ENCODE measurements around the gene PEX6. TPM values are rescaled to one million over a fixed set of nuclear protein-coding genes. Genes with fewer than 3 reads are reported as not detected.
A peak's percentile ranks its signal among the peaks of the same experiment; 100 is the strongest.
"Not testable (repeated sequence)": the region's sequence is repeated elsewhere in the genome, so short reads cannot be mapped to it uniquely, and the experiment has no call there.

Gene PEX6
- total and polyA plus RNA-seq, 2 of the 13 experiments (the other 11 are each of a cell fraction or from before 2014, with no cell fraction given) = 5.1 to 6.7 TPM

DNA sequence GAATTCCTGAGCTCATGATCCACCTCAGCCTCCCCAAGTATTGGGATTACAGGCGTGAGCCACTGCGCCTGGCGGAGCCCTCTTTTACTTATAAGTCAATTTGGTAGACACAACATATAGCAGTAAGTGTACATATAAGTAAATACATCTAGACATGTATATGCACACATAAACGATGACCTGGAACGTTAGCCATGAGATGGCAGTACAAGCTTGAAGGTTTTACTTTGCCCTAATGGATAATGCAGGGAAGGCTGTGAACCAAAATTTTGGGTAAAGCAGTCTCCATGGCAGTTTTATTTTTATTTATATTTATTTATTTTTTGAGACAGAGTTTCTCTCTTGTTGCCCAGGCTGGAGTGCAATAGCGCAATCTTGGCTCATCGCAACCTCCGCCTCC is 20.9 kb downstream of the PEX6 start:
- BruUV-seq (replicated peaks) = no TSS peak
- no peak for FAIRE-seq

DNA sequence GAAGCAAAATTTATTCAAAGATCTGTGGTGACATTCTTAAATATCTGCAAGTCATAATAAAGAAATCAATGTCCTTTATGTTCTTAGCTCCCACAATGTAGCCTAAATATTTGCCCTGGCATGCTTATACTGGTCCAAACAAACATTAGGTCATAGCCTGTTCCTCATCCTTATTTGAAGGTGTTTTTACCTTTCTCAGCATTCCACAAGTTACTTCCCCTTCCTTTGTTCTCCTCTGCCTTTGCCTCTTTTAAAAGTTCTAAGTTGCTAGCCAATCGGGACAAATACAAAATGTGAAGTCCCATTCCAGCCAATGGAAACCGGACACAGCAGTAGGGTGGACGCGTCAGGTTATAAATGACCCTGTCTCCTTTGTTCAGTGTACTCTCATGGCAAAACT is 24.6 kb downstream of the PEX6 start:
- FAIRE-seq; CTCF ChIA-PET (ENCODE audit: low intra/inter-chr PET ratio, low total read pairs): not testable (repeated sequence)

More for the DNA sequence above, 20.9 kb downstream of the PEX6 start:
- ATAC-seq = no peak
- Histone ChIP-seq H3K79me2 (ENCODE audit: insufficient read depth, low read length) (no peaks in the 10 kb centered on the region), H3K27me3 (ENCODE audit: control insufficient read depth in 1 of 2, insufficient read depth in 2 of 2, low read length in 2 of 2) (no peaks in the 10 kb centered on the region; a peak in 1 of 5 replicates), H4K20me1 (ENCODE audit: insufficient read depth, low read length) (no peaks in the 10 kb centered on the region), H3K4me3 (replicated peaks in 1 of 3; ENCODE audit: insufficient read depth in 1 of 3, low read depth in 2 of 3, low read length in 3 of 3) (no peak overlapping the region), H3K27ac (ENCODE audit: extremely low read length, insufficient read depth, low read length) (no peak overlapping the region), H3K4me2 (ENCODE audit: low read depth, low read length) (no peak overlapping the region), H3K4me1 (ENCODE audit: insufficient read depth, low read length) (peaks cover 18% of the 10 kb centered on the region), H3K9ac (ENCODE audit: insufficient read depth, low read depth, low read length) (no peak overlapping the region), H2AFZ (ENCODE audit: low read length) (no peak overlapping the region), H3K9me3 (ENCODE audit: low read length) (no peaks in the 10 kb centered on the region), H3K36me3 (replicated peaks in 1 of 2; ENCODE audit: control insufficient read depth in 1 of 2, insufficient read depth in 2 of 2, low read length in 2 of 2) (no peaks in the 10 kb centered on the region)
- no peak for TF ChIP-seq ZNF350 (CRISPR knock-in tag; IDR thresholded peaks at IDR 0.05; ENCODE audit: borderline replicate concordance, low read depth)
- TF ChIP-seq STAG1 (CRISPR knock-in tag; IDR thresholded peaks at IDR 0.05) = peak; percentile 37; the same call in 1 of the 2 replicates
- TF ChIP-seq, protein P1, sequence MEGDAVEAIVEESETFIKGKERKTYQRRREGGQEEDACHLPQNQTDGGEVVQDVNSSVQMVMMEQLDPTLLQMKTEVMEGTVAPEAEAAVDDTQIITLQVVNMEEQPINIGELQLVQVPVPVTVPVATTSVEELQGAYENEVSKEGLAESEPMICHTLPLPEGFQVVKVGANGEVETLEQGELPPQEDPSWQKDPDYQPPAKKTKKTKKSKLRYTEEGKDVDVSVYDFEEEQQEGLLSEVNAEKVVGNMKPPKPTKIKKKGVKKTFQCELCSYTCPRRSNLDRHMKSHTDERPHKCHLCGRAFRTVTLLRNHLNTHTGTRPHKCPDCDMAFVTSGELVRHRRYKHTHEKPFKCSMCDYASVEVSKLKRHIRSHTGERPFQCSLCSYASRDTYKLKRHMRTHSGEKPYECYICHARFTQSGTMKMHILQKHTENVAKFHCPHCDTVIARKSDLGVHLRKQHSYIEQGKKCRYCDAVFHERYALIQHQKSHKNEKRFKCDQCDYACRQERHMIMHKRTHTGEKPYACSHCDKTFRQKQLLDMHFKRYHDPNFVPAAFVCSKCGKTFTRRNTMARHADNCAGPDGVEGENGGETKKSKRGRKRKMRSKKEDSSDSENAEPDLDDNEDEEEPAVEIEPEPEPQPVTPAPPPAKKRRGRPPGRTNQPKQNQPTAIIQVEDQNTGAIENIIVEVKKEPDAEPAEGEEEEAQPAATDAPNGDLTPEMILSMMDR (CRISPR knock-in tag; IDR thresholded peaks at IDR 0.05) = peak; percentile 34; the same call in 1 of the 2 replicates
- in situ Hi-C loops (cut with HindIII; ENCODE audit: extremely low pct_ligation_motif_present, low pct_unique_long_range_greater_than_20kb) (no loop called here), intact Hi-C loops (cut with micrococcal nuclease; ENCODE audit: unreplicated experiment) (no loop called here)
- no peak for DNase-seq (ENCODE audit: low spot score)
- POLR2A ChIA-PET = interaction anchor here (1.0 kb wide), 1 partner anchor 29 kb away, joined by 3 read pairs; the partner anchor contains the start of gene CNPY3
- 78% methylated on average over 8 of the region's 8 CpGs for WGBS (ENCODE audit: low lambda C conversion rate)
- CTCF ChIA-PET (ENCODE audit: low intra/inter-chr PET ratio, low total read pairs) = no interaction called here

More for the DNA sequence above, 24.6 kb downstream of the PEX6 start:
- DNase-seq (ENCODE audit: low spot score); intact Hi-C loops (cut with micrococcal nuclease; ENCODE audit: unreplicated experiment); H3K36me3 ChIP-seq (replicated peaks in 1 of 2; ENCODE audit: control insufficient read depth in 1 of 2, insufficient read depth in 2 of 2, low read length in 2 of 2); H4K20me1 ChIP-seq (ENCODE audit: insufficient read depth, low read length); H3K4me1 ChIP-seq (ENCODE audit: insufficient read depth, low read length); BruUV-seq (replicated peaks); H3K27ac ChIP-seq (ENCODE audit: extremely low read length, insufficient read depth, low read length); H3K4me3 ChIP-seq (replicated peaks in 1 of 3; ENCODE audit: insufficient read depth in 1 of 3, low read depth in 2 of 3, low read length in 3 of 3); POLR2A ChIA-PET; H3K9ac ChIP-seq (ENCODE audit: insufficient read depth, low read depth, low read length); H3K4me2 ChIP-seq (ENCODE audit: low read depth, low read length); ATAC-seq; H3K27me3 ChIP-seq (ENCODE audit: control insufficient read depth in 1 of 2, insufficient read depth in 2 of 2, low read length in 2 of 2); in situ Hi-C loops (cut with HindIII; ENCODE audit: extremely low pct_ligation_motif_present, low pct_unique_long_range_greater_than_20kb); H3K79me2 ChIP-seq (ENCODE audit: insufficient read depth, low read length); H2AFZ ChIP-seq (ENCODE audit: low read length); H3K9me3 ChIP-seq (ENCODE audit: low read length): not testable (repeated sequence)
- 75% methylated on average over 4 of the region's 4 CpGs for WGBS (ENCODE audit: low lambda C conversion rate)

Measured in HepG2 (cell line).